GM19193 (cell line): Measurements from ENCODE around the gene SLC4A1AP.

Source experiments
- POLR2A ChIP-seq: IDR thresholded peaks from 4 replicates; pipeline ENCODE4 v1.6.1; 2011; ENCODE audit not compliant: insufficient read depth, insufficient read length; ENCODE audit errors: extremely low read depth

Gene SLC4A1AP

GRCh38 chr2:27680571-27680970 is 16.9 kb downstream of the SLC4A1AP start:
- TF ChIP-seq POLR2A, result no peak

- TF ChIP-seq POLR2A, result no peak
Measured at GRCh38 chr2:27681841-27682240, 18.2 kb downstream of the SLC4A1AP start.

GRCh38 chr2:27683390-27684071 is 19.8 kb downstream of the SLC4A1AP start:
- no peak for TF ChIP-seq POLR2A

- TF ChIP-seq POLR2A, result no peak
Measured at GRCh38 chr2:27685577-27685976, 21.9 kb downstream of the SLC4A1AP start.

- no peak for TF ChIP-seq POLR2A
Measured at GRCh38 chr2:27687232-27687631, 23.5 kb downstream of the SLC4A1AP start.

DNA sequence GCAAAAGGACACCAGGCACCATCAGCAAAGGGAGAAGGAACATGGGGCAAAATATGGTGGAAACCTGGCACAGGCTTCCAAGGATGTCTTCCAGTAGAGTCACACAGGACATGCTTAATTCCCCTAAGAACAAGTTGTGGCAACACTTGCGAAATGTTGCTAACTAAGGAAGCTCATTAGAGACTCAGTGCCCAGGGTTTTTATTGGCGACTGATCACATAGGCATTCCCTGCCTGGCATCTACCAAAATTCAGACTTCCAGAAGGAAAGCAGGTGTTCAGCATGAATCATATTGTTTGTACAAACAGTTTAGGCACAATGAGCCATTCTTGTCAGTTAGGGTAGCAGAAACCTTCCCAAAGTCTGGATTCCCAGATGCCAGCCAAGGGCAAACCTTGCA is 25.7 kb downstream of the SLC4A1AP start:
- no peak for TF ChIP-seq POLR2A

DNA sequence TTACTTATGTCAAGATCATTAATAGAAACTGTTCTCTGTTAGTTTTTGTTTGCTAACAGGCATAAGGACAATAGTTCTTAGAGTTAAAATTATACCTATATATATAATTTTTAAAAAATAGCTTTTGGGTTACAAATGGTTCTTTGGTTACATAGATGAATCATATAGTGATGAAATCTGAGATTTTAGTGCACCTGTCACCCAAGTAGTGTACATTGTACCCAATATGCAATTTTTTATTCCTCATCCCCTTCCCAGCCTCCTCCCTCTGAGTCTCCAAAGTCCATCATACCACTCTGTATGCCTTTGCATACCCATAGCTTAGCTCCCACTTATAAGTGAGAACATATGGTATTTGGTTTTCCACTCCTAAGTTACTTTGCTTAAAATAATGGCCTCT is 26.4 kb downstream of the SLC4A1AP start:
- TF ChIP-seq POLR2A, result no peak

DNA sequence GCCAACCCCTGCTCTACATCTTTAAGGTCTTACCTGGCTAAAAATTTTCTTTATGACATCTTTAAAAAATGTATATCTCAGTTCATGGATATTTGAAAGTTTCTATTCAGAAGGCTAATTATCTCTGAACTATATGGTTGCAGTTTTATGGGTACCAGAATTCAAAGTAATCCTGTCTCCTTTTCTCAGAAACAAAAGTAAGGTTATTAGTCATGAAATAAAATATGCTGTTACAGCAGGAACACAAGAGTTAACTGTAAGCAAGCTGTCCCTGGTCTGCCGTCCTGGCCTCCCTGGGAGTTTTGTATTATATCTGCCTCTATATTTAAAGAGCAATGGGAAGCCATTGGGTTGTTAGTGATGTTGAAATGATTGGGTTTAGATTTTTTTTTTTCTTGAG is 34.0 kb downstream of the SLC4A1AP start:
- TF ChIP-seq POLR2A, result no peak

GRCh38 chr2:27701676-27702075 is 38.0 kb downstream of the SLC4A1AP start:
- TF ChIP-seq POLR2A, result no peak

GRCh38 chr2:27702302-27702701 is 38.6 kb downstream of the SLC4A1AP start:
- no peak for TF ChIP-seq POLR2A

DNA sequence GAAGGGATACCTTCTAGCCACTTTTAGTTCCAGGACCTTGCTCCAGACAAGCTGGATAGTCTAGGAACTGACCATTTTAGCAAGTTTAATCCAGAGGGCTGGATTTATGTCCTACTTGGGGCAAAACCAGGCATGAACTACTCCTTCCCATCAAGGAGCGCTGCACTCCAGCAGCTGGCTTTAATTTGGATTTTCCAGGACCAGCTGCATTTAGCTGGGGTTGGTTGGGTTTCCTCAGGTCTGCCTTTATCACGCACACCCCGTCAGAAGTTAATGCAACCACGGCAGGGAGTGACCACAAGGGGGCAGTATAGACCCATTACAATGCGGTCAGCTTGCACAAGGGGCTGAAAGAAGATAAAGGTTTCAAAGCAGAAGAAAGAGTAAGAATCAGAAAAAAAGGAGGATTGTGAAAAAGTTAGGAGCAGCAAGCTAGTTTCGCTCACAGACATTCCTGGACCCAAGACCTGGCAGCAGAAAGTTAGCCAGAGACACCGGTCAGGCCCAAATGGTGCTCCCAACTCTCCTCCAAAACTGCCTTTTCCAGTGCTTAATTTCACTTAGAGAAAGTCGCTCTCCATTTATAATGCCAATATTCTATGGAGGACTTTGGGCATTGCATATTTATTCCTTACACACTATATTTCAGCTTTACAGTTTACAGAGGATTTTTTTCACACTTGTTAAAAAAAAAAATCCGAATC is 40.1 kb downstream of the SLC4A1AP start:
- TF ChIP-seq POLR2A, result no peak

DNA sequence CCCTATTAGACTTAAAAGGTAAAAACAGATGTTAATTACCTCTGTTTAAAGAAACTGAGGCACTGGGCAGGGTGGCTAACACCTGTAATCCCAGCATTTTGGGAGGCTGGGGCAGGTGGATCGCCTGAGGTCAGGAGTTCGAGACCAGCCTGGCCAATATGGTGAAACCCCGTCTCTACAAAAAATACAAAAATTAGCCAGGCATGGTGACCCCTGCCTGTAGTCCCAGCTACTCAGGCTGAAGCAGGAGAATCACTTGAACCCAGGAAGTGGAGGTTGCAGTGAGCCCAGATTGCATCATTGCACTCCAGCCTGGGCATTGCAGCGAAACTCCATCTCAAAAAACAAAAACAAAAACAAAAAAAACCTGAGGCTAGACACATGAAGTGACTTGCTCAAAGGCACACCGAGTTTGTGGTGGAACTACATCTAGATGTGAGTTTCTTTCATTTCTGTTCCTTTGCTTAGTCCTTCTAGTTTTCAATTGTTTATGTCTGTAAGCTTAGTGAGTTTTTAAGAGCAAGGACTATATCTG is 40.7 kb downstream of the SLC4A1AP start:
- TF ChIP-seq POLR2A, result no peak

DNA sequence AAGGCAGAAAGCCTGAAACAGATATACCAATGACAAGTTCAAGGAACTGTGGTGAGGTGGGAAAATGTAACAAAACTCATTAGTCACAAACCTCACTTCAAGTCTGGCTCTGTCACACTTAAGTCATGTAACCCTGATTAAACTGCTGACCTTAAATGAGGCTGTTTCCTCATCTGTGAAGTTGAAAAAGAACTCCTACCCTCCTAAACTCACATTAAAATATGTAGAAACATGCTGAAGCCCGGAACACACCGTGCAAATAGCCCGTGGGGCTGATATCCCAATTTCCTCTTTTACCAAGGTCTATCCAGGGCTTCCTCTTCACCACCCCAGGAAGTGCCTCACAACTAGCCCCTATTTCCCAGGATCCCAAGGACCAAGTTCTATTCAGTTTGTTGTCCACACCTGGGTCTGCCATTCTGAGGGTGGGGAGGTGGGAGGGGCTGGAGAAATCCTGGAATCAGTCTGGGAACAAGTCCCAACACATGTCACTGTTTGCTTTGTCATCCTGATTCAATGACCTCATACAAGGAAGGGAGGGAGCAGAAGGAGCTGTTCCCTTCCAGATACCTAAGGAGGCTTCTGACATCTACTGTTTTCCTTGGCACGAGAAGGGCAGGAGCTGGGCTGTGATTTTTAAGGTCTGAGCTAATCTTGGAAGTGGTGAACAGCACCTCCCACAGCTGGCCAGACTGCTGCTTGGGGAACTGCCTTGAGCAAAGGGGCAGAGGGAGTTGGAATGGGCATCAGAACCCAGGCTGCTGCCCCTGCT is 42.3 kb downstream of the SLC4A1AP start:
- no peak for TF ChIP-seq POLR2A

DNA sequence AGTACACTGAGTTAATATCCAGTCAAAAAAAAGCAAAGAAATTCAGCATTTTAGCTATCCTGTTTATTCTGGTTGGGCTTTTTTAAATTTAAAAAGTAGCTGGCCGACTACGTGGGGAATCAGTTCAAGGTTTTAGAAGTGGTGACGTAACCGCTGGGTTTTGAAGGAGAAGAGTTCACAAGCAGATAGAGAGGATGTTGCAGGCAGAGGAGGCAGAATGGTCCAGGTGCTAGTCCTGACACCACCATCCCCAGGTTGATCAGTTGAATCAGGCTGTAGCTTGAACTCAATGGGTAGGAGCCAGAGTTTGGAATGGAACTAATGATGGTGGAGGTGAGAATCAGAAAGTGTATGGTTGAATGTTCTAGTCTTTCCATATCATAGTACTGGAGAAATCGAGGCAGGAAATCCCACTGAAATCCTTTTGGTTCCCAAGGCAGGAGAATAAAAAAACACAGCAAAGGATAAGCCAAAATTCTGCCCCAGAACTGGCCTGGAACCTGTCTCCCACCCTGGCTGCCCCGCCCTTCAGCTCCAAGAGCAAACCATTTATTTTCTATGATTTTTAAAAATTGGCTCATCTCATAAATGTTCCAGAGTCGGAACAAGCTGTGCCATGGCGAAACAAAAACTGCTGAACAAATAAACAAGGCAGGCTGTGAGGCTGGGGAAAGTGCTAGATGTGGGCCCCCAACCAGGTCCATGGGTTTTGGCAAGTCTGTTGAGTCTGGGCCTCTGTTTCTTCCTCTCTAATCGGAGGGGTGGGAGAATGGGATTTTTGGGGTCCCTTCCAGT is 44.0 kb downstream of the SLC4A1AP start:
- no peak for TF ChIP-seq POLR2A

- TF ChIP-seq POLR2A, result no peak
Measured at GRCh38 chr2:27708257-27708654, 44.6 kb downstream of the SLC4A1AP start.

DNA sequence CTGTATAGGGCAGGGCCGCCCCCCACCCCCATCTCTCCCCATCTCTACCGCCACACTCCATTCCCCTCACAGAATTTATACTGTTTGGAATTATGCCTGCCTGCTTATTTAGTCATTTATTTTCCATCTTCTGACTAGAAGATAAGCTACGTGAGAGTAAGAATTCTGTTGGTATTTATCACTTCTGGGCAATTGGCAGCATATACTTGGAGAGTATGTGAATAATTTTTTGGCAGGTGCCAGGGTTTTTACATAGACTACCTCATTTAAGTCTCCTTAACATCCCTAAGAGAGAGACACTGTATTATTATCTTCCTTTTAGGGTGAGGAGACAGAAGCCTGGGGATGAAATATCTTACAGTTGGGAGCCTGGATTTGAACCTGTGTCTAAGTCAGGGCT is 45.0 kb downstream of the SLC4A1AP start:
- no peak for TF ChIP-seq POLR2A

- no peak for TF ChIP-seq POLR2A
Measured at GRCh38 chr2:27709326-27709725, 45.6 kb downstream of the SLC4A1AP start.
